ENCODE results near the gene FGD4.

Gene FGD4

DNA sequence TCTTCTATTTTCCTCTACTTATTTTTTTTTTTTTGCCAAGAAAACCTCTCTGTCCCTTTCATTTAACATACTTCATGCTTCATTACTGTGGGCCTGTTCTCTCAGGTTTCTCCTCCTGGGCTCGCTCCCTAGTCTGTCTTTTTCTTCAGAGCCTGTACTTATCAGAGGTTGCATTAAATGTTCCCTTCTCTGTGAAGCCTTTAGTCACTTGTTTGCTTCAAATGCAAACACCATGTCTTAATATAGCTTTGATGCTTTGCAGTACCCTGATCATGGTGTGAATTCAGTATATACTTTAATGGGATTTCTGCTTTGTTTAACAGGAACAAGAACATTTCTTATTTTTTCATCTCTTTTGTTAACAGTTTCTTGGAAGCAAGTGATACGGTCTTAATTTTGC is 207.1 kb downstream of the FGD4 start:
- TF ChIP-seq ZFX (IDR thresholded peaks at IDR 0.05; ENCODE audit: borderline replicate concordance): no peak
- TF ChIP-seq, protein P1, sequence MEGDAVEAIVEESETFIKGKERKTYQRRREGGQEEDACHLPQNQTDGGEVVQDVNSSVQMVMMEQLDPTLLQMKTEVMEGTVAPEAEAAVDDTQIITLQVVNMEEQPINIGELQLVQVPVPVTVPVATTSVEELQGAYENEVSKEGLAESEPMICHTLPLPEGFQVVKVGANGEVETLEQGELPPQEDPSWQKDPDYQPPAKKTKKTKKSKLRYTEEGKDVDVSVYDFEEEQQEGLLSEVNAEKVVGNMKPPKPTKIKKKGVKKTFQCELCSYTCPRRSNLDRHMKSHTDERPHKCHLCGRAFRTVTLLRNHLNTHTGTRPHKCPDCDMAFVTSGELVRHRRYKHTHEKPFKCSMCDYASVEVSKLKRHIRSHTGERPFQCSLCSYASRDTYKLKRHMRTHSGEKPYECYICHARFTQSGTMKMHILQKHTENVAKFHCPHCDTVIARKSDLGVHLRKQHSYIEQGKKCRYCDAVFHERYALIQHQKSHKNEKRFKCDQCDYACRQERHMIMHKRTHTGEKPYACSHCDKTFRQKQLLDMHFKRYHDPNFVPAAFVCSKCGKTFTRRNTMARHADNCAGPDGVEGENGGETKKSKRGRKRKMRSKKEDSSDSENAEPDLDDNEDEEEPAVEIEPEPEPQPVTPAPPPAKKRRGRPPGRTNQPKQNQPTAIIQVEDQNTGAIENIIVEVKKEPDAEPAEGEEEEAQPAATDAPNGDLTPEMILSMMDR (IDR thresholded peaks at IDR 0.05): no peak
- no peak overlapping the region for H3K27ac ChIP-seq

DNA sequence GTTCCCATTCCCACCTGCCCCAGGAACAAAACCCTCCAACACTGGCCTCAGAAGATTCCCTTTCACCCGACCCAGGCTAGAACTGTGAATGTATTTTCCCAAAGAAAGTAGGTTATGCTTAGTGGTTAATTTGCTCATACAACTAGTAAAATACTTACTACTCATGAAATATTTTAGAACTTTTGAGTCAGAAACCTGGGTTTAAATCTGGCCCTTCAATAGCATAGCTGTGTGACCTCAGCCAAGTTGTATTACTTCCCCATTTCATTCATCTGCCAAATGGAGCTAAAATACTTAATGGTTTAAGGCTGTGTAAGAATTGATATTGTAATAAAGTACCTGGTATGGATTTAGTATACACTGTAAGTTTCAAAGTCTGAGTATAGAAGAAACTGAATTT is 210.6 kb downstream of the FGD4 start:
- TF ChIP-seq ZFX (IDR thresholded peaks at IDR 0.05; ENCODE audit: borderline replicate concordance): no peak
- TF ChIP-seq, protein P1 (IDR thresholded peaks at IDR 0.05): no peak
- H3K27ac ChIP-seq: no peak overlapping the region

DNA sequence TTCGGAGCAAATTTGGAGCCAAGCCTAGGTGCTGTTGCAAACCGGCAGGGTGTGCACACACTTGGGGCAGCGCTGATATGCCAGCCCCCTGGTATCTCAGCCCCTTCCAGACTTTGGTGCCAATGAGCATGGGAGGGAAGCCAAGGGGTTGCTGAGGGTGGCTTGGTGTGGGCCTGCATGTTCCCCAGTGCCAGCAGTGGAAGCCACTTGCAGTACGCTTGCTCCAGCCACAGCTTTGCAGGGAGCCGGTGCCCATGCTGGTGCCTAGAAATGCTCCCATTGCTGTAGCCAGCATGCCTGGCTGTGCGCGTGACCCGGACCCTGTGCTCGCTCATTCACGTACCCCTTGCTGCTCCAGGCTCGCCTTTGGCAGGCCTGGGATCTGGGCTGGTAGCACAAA is 212.6 kb downstream of the FGD4 start:
- TF ChIP-seq, protein P1 (IDR thresholded peaks at IDR 0.05): no peak
- TF ChIP-seq ZFX (IDR thresholded peaks at IDR 0.05; ENCODE audit: borderline replicate concordance): no peak
- H3K27ac ChIP-seq: no peak overlapping the region

DNA sequence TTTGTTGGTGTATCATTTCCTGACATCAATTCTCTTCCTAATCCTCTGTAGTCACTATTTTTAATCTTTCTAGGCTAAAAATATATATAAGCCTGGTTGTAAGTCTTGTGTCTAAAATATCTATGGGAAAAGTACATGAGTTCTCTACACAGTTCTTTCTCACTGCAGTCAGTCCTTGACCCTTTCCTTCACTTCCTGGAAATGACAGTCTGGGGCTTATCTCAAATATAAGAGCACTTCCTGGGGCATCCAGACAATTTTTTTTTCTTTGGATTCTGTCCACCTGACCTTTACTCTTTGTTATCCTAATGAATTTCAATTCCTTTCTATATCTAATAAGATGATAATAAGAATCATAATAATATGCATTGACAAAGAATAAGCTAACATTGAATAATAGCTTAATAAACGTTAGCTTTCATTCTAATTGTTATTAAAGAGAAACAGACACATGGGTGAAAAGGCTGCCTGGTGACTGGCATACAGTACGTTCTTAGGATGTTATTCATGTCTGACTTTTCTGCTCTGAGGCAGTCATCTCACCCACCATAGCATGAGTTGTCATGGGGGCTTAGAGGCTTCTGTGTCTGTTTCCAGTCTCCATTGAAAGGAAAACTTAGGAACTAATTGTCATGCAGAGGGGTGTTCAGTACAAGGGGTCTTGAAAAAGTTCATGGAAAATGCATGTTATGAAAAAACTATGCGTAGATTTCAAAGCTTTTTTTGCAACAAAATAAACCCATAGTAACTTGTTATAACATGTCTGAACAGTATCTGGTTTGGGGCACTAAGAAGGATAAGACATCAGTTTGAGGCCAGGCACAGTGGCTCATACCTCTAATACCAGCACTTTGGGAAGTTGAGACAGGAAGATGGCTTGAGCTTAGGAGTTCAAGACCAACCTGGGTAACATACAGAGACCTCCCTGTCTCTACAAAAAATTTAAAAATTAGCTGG is 213.6 kb downstream of the FGD4 start:
- TF ChIP-seq, protein P1 (IDR thresholded peaks at IDR 0.05): no peak
- no peak for TF ChIP-seq ZFX (IDR thresholded peaks at IDR 0.05; ENCODE audit: borderline replicate concordance)

DNA sequence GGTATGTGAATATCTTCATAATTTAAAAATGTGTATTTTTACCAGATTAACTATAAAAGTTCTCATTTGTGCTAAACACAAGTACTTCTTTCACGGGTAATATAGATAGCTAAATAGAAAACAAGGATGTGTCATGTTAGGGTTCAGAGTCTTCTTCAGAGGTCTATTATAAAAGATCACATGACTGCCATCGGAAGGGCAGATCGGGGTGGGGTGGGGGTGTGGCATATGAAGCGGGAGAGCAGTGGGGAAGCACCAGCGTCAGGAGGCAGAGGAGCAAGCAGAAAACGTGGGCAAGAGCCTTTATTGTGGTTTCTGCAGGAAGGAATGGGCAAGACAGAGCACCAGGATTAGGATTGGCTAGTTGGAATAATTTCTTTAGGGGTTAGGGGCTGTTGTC is 216.1 kb downstream of the FGD4 start:
- TF ChIP-seq ZFX (IDR thresholded peaks at IDR 0.05; ENCODE audit: borderline replicate concordance): no peak
- TF ChIP-seq, protein P1 (IDR thresholded peaks at IDR 0.05): no peak
- H3K27ac ChIP-seq: no peak overlapping the region

More for the DNA sequence above, 213.6 kb downstream of the FGD4 start:
- no peak overlapping the region for H3K27ac ChIP-seq

- TF ChIP-seq, protein P1 (IDR thresholded peaks at IDR 0.05): no peak
- no peak for TF ChIP-seq ZFX (IDR thresholded peaks at IDR 0.05; ENCODE audit: borderline replicate concordance)
- H3K27ac ChIP-seq: no peak overlapping the region
Observed at GRCh38 chr12:32617534-32617933, 218.2 kb downstream of the FGD4 start.

- TF ChIP-seq, protein P1 (IDR thresholded peaks at IDR 0.05): no peak
- TF ChIP-seq ZFX (IDR thresholded peaks at IDR 0.05; ENCODE audit: borderline replicate concordance): no peak
- no peak overlapping the region for H3K27ac ChIP-seq
Observed at GRCh38 chr12:32618115-32618514, 218.8 kb downstream of the FGD4 start.

All from 22Rv1 (cell line).